Measurements from ENCODE around the gene TMEM41B.

Gene TMEM41B

DNA sequence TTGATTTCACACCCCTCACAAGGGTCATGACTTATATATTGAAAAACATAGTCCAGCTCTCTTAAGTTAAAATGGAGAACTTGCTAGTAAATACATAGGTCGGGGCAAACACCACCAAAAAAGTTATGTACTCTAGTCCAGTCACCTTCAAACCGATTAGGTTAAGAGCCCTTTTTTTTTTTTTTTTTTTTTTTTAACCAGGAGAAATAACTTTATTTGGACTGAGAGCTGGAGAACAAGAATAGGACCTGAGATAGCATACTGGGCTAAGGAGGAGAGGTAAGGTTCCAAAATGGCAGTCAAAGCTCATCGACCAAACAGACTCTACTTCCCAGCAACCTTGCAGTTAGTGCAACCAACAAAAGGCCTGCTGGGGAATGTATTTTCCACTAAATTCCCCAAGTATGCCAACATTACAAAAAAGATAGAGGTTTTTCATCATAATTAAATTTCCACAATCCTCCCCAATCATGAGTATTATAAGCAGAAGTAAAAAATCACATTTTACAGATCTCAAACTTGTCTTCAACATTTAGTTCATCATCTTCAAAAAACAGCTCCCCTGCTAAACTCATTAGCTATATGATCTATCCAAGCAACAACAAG is 3.8 kb downstream of the TMEM41B start:
- no peak for DNase-seq (ENCODE audit: low read depth in 2 of 2, low spot score in 1 of 2)

DNA sequence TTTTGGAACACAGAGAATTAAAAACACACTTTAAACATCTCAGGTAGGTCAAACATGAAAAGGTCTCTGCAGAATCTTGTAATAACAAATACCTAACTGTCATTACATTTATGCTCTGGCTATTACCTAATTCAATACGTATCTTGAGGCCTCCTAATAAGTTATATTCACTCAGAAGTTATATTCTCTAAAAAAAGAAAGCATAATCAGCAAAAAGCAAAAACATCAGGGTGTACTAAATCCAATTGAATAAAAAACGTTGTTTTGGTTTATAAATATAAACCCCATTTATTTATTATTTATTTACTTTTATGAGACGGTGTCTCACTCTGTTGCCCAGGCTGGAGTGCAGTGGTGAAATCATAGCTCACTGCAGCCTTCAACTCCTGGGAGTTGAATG is 10.2 kb downstream of the TMEM41B start:
- DNase-seq (ENCODE audit: low read depth in 2 of 2, low spot score in 1 of 2), result no peak

DNA sequence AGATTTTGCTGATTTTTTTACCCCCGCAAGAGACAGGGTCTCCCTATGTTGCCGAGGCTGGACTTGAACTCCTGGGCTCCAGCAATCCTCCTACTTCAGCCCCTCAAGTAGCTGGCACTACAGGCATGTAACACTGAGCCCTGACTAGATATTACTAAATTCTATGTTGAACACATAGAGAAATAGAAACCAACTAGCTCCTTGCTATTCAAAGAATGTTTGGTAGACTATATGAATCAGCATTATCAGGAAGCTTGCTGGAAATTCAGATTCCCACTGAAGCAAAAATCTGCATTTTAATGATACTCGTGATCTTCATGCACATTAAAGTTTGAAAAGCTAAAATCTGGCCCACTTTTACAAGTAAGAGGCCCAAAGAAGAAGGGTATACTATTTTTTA is 11.9 kb downstream of the TMEM41B start:
- DNase-seq (ENCODE audit: low read depth in 2 of 2, low spot score in 1 of 2), result no peak

DNA sequence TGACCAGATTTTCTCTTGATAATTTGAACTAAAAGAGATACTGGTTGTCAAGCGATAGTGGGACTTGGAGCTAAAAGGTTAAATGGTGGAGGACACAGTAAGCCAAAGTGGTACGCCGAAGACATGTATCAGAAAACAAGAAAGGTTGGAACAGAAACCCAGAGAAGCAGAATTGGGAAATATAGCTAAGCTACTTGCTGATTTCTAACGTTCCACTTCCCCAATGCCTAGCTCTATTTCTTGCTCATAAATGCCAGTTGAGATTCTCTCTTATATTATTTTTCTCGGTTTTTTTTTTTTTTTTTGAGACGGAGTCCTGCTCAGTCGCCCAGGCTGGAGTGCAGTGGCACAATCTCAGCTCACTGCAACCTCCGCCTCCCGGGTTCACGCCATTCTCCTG is 12.7 kb downstream of the TMEM41B start:
- no peak for DNase-seq (ENCODE audit: low read depth in 2 of 2, low spot score in 1 of 2)

DNA sequence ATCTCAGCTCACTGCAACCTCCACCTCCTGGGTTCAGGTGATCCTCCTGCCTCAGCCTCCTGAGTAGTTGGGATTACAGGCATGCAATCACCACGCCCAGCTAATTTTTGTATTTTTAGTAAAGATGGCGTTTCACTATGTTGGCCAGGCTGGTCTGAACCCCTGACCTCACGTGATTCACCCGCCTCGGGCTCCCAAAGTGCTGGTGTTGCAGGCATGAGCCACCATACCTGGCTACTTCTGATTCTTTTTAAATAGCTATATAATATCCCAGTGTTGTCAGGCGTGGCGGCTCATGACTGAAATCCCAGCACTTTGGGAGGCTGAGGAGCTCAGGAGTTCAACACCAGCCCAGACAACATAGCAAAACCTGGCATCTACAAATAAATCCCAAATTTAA is 20.7 kb downstream of the TMEM41B start:
- no peak for DNase-seq (ENCODE audit: low read depth in 2 of 2, low spot score in 1 of 2)

- DNase-seq (ENCODE audit: low read depth in 2 of 2, low spot score in 1 of 2), result no peak
Measured at GRCh38 chr11:9285850-9286587, 28.4 kb downstream of the TMEM41B start.

DNA sequence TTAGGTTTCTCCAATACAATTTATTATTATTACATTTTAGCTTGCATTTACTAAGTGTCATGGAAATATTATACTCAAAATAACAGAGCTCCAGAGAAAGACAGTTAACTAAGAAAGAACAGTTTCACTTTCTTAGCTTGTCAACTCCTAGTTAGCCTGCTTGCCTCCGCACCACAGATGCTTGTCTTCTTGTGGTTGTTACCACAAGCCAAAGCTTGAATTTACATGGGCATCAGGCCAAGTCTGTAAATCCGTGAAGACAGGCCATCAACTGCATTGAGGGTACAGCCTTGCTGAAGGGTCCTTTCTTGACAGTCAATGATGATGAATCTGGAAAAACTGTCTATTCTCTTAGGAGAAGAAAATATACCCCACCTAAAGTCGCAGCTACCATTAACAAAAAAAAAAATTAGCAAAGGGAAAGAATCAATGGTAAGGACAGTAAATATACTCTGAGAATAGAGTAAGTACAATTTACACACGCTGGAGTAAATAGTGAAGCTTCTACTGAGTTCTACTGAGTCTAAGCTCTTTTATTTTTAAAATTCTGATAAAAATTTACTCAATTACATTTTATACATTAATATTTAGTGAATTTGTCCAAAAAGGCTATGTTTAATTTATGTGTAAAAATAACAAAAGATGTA is 33.6 kb downstream of the TMEM41B start:
- DNase-seq (ENCODE audit: low read depth in 2 of 2, low spot score in 1 of 2), result peak in 1 of 2 donors; percentile 24

DNA sequence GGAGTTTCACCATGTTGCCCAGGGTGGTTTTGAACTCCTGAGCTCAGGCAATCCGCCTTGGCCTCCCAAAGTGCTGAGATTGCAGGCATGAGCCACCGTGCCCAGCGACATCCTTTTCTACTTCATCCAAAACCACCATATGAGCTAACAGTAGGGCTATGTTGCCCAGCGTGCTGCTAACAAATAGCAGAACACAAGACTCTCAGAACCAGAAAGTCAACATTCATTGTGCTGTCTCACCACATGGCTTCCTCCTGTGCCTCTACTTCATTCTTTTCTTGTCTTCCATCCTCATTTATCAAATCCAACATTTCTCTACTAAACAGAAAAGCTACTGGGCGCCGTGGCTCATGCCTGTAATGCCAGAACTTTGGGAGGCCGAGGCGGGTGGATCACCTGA is 37.2 kb downstream of the TMEM41B start:
- no peak for DNase-seq (ENCODE audit: low read depth in 2 of 2, low spot score in 1 of 2)

DNA sequence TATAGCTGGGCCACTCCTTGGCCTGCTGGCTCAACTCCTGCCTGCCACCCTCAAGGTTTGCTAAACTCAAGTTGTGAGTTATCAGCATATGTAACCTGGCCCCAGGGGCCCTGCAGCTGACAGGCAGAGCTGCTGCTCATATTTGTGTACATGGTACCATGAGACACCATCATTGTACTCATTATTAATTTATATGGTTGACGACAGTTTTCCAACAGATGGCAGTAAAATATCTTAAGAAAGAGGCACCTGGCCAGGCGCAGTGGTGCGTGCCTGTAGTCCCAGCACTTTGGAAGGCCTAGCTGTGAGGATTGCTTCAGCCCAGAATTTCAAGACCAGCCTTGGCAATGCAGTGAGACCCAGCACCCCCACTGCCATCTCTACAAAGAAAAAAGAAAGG is 37.8 kb downstream of the TMEM41B start:
- DNase-seq (ENCODE audit: low read depth in 2 of 2, low spot score in 1 of 2), result no peak

- no peak for DNase-seq (ENCODE audit: low read depth in 2 of 2, low spot score in 1 of 2)
Measured at GRCh38 chr11:9274499-9275258, 39.7 kb downstream of the TMEM41B start.

DNA sequence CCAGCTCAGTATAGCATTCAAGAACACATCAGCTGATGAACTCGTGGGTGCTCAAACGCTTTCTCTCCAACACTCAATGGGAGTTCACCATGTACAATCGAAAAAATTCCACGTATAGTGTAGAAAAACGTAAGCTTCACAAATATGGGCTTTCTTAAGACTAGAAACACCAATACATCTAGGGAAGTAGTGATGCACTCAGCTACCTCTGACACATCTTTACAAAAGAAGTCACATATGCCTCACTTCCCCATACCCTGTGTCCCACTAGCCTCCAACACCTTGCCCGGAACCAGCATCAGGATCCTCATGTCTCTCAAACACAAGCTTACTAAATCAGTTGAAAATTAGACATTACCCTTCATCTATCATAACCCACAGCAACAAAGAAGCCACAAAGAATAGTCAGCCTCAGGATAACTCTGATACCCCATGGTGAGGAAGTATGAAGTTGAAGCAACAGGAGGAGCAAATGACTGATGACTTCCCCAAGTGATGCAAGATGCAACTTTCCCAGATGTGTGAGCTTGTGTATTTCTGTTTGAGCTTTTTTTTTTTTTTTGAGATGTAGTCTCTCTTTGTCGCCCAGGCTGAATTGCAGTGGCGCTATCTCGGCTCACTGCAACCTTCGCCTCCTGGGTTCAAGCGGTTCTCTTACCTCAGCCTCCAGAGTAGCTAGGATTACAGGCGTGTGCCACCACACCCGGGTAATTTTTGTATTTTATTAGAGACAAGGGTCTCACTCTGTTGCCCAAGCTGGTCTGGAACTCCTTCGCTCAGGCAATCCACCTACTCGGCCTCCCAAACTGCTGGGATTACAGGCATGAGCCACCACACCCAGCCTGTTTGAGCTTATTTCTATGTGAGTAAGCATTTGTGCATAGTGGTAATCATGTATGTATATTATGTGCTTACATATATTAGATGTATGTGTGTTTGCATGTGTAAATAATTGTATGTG is 40.7 kb downstream of the TMEM41B start:
- no peak for DNase-seq (ENCODE audit: low read depth in 2 of 2, low spot score in 1 of 2)

DNA sequence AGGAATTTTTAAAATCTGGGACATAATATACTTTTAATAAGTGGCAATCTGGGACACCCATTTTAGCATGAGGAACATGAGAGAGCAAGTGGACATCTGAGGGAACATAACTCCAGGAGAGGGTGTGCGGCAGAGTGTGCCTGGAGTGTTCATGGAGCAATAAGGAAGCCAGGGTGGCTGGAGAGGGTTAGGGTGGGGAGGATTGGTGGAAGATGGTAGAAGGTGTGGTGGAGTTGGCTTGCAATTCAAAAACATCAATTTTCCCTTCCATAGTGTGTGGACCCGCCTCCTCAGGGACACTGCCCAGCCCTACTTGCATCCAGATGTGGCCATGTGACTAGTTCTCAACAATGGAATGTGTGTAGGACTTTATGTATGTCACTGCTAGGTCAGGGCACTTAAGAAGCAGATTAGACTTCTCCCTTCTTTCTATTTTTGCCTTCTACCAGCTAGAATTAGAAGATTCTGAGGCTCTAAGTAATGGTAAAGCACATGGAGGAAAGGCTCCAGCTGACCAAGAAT is 44.8 kb downstream of the TMEM41B start:
- DNase-seq (ENCODE audit: low read depth in 2 of 2, low spot score in 1 of 2), result no peak

DNA sequence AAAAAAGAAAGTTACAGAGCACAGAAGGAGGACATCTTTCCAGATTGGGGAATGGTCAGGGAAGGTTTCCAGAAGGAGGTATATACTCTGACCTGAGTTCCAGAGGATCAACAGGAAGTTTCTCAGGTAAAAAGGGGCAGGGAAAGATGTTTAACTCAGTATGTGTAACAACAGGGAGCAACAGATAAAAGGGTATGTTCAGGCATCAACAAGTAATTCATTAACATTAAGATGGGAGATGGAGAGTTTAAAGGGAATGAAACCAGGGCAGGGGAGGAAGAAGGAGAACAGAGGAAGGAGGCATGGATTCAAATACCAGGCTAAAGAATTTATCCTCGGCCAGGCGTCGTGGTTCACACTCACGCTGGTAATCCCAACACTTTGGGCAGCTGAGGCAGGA is 46.7 kb downstream of the TMEM41B start:
- no peak for DNase-seq (ENCODE audit: low read depth in 2 of 2, low spot score in 1 of 2)

DNA sequence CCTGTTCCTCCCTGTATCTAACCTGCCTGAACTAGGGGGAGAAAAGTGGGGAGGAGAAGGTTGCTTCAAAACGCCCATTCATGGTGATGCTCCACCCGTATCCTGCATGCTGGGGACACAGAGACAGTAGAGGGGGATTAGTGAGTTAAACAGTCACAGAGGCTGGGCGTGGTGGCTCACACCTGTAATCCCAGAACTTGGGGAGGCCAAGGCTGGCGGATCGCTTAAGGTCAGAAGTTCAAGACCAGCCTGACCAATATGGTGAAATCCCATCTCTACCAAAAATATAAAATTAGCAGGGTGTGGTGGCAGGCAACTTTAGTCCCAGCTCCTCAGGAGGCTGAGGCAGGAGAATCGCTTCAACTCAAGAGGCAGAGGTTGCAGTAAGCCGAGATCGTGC is 47.5 kb downstream of the TMEM41B start:
- no peak for DNase-seq (ENCODE audit: low read depth in 2 of 2, low spot score in 1 of 2)

- DNase-seq (ENCODE audit: low read depth in 2 of 2, low spot score in 1 of 2), result no peak
Measured at GRCh38 chr11:9266132-9266736, 48.2 kb downstream of the TMEM41B start.

- peak in 1 of 2 donors; percentile 45 for DNase-seq (ENCODE audit: low read depth in 2 of 2, low spot score in 1 of 2)
Measured at GRCh38 chr11:9265211-9266131, 48.9 kb downstream of the TMEM41B start, which contains the start of gene DENND5A. TSS of gene DENND5A (minus strand) at chr11:9265350. CDS start at chr11:9265069, 281 bp downstream.

- no peak for DNase-seq (ENCODE audit: low read depth in 2 of 2, low spot score in 1 of 2)
Measured at GRCh38 chr11:9264316-9265210, 49.8 kb downstream of the TMEM41B start.

DNA sequence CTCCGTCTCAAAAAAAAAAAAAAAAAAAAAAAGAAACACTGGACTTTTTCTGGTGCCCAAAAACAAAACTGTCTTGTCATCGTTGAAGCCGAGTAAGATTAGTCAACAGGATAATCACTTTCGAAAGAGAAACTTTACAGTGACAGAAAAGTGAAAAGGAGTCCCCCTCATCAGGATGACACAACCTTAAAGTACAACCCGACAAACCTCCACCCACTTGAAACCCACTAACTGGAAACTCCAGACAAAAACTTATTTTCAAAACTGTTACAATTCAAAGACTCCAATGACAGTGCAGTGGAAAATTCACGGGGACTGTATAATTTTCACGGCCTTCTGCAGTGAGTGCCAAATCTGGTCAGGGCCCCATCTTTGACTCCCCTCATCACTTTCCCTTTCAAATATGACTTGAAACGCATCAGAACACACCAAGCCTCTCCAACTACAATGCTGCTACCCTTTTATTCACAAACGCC is 50.5 kb downstream of the TMEM41B start:
- DNase-seq (ENCODE audit: low read depth in 2 of 2, low spot score in 1 of 2), result peak in 1 of 2 donors; percentile 38
